ENCODE measurements around the gene BIN1.

Gene BIN1

GRCh38 chr2:127104166-127104660, 2.7 kb downstream of the BIN1 start:
- H3K27me3 ChIP-seq, result no peaks in the 10 kb centered on the region
- peak overlapping the region; percentile 95 to 99 (median 99) for H3K4me2 ChIP-seq
- H4K20me1 ChIP-seq, result peaks cover 10 to 77% (median 60%) of the 10 kb centered on the region in 11 experiments; a peak in 20 of 22 replicates
- H3K36me3 ChIP-seq, result peaks cover 0 to 33% (median 7%) of the 10 kb centered on the region in 11 experiments; a peak in 11 of 22 replicates
- H3K27ac ChIP-seq, result peak overlapping the region in 6 of 11 experiments; percentile 83 to 94 (median 93); a peak in 7 of 22 replicates
- no peaks in the 10 kb centered on the region for H3K9me3 ChIP-seq (replicated peaks in 1 of 11)
- H3K9ac ChIP-seq, result peak overlapping the region in 6 of 11 experiments; percentile 85 to 96 (median 91); a peak in 8 of 22 replicates
- no peak for TF ChIP-seq Cebpa-rat (IDR thresholded peaks at IDR 0.05)
- H3K4me1 ChIP-seq, result peaks cover 69 to 87% (median 83%) of the 10 kb centered on the region in 10 experiments
- H3K4me3 ChIP-seq, result peak overlapping the region in 7 of 10 experiments; percentile 80 to 99 (median 90); a peak in 8 of 20 replicates

GRCh38 chr2:127103243-127104165, 3.5 kb downstream of the BIN1 start:
- H3K9me3 ChIP-seq (replicated peaks in 1 of 11), result no peaks in the 10 kb centered on the region
- H3K27ac ChIP-seq, result peak overlapping the region in 4 of 11 experiments; percentile 83 to 94 (median 93); a peak in 6 of 22 replicates
- H3K36me3 ChIP-seq, result peaks cover 0 to 33% (median 7%) of the 10 kb centered on the region in 11 experiments; a peak in 11 of 22 replicates
- peaks cover 10 to 84% (median 67%) of the 10 kb centered on the region in 11 experiments; a peak in 20 of 22 replicates for H4K20me1 ChIP-seq
- no peaks in the 10 kb centered on the region for H3K27me3 ChIP-seq
- H3K4me3 ChIP-seq, result peak overlapping the region in 2 of 10 experiments; percentile 90 to 99; a peak in 2 of 20 replicates
- peak overlapping the region in 4 of 11 experiments; percentile 89 to 96 (median 94); a peak in 5 of 22 replicates for H3K9ac ChIP-seq
- H3K4me1 ChIP-seq, result peaks cover 70 to 87% (median 84%) of the 10 kb centered on the region in 10 experiments
- no peak for TF ChIP-seq Cebpa-rat (IDR thresholded peaks at IDR 0.05)
- H3K4me2 ChIP-seq, result peak overlapping the region; percentile 12 to 99 (median 98); a peak in 20 of 22 replicates

GRCh38 chr2:127102521-127103242, 4.3 kb downstream of the BIN1 start:
- peak overlapping the region in 2 of 11 experiments; percentile 9 to 92; a peak in 1 of 22 replicates for H3K27ac ChIP-seq

GRCh38 chr2:127101756-127102477, 5.0 kb downstream of the BIN1 start:
- Histone ChIP-seq H3K27ac (peak overlapping the region in 2 of 11 experiments; percentile 9 to 31; a peak in 3 of 22 replicates), H3K4me1 (peaks cover 74 to 92% (median 89%) of the 10 kb centered on the region in 10 experiments), H3K4me2 (peak overlapping the region; percentile 12 to 99 (median 98); a peak in 20 of 22 replicates)

More at GRCh38 chr2:127102521-127103242, 4.3 kb downstream of the BIN1 start:
- Histone ChIP-seq H3K27me3 (no peaks in the 10 kb centered on the region), H3K4me2 (peak overlapping the region; percentile 12 to 99 (median 98); a peak in 19 of 22 replicates), H4K20me1 (peaks cover 10 to 92% (median 75%) of the 10 kb centered on the region in 11 experiments; a peak in 21 of 22 replicates), H3K9me3 (replicated peaks in 1 of 11) (no peaks in the 10 kb centered on the region), H3K4me3 (no peak overlapping the region), H3K9ac (peak overlapping the region in 2 of 11 experiments; percentile 30 to 45; a peak in 1 of 22 replicates), H3K36me3 (peaks cover 0 to 33% (median 7%) of the 10 kb centered on the region in 11 experiments; a peak in 11 of 22 replicates), H3K4me1 (peaks cover 70 to 87% (median 84%) of the 10 kb centered on the region in 10 experiments)
- no peak for TF ChIP-seq Cebpa-rat (IDR thresholded peaks at IDR 0.05)

GRCh38 chr2:127101048-127101611, 5.8 kb downstream of the BIN1 start:
- Histone ChIP-seq H3K36me3 (peaks cover 0 to 33% (median 7%) of the 10 kb centered on the region in 11 experiments; a peak in 11 of 22 replicates), H3K9ac (peak overlapping the region in 3 of 11 experiments; percentile 30 to 45 (median 34); a peak in 5 of 22 replicates), H4K20me1 (peaks cover 20 to 100% (median 91%) of the 10 kb centered on the region in 11 experiments; a peak in 21 of 22 replicates), H3K27ac (peak overlapping the region in 2 of 11 experiments; percentile 28 to 38; a peak in 1 of 22 replicates), H3K9me3 (replicated peaks in 1 of 11) (no peaks in the 10 kb centered on the region), H3K27me3 (no peaks in the 10 kb centered on the region), H3K4me1 (peaks cover 82 to 100% (median 97%) of the 10 kb centered on the region in 10 experiments), H3K4me3 (no peak overlapping the region), H3K4me2 (peak overlapping the region in 10 of 11 experiments; percentile 9 to 99 (median 98); a peak in 17 of 22 replicates)
- no peak for TF ChIP-seq Cebpa-rat (IDR thresholded peaks at IDR 0.05)

More at GRCh38 chr2:127101756-127102477, 5.0 kb downstream of the BIN1 start:
- H3K27me3 ChIP-seq, result no peaks in the 10 kb centered on the region
- no peak overlapping the region; a peak in 1 of 20 replicates for H3K4me3 ChIP-seq
- no peaks in the 10 kb centered on the region for H3K9me3 ChIP-seq (replicated peaks in 1 of 11)
- peak overlapping the region in 3 of 11 experiments; percentile 7 to 45 (median 30); a peak in 2 of 22 replicates for H3K9ac ChIP-seq
- H4K20me1 ChIP-seq, result peaks cover 18 to 99% (median 83%) of the 10 kb centered on the region in 11 experiments; a peak in 21 of 22 replicates
- H3K36me3 ChIP-seq, result peaks cover 0 to 33% (median 7%) of the 10 kb centered on the region in 11 experiments; a peak in 11 of 22 replicates
- TF ChIP-seq Cebpa-rat (IDR thresholded peaks at IDR 0.05), result no peak

GRCh38 chr2:127100251-127101047, 6.5 kb downstream of the BIN1 start:
- H3K9me3 ChIP-seq (replicated peaks in 1 of 11), result no peaks in the 10 kb centered on the region
- H3K27ac ChIP-seq, result peak overlapping the region in 5 of 11 experiments; percentile 24 to 38 (median 28); a peak in 4 of 22 replicates
- H3K27me3 ChIP-seq, result no peaks in the 10 kb centered on the region
- H3K9ac ChIP-seq, result peak overlapping the region in 2 of 11 experiments; percentile 18 to 48; a peak in 4 of 22 replicates
- H3K4me1 ChIP-seq, result peaks cover 85 to 100% (median 100%) of the 10 kb centered on the region in 10 experiments
- H3K4me3 ChIP-seq, result no peak overlapping the region
- no peak for TF ChIP-seq Cebpa-rat (IDR thresholded peaks at IDR 0.05)
- peaks cover 0 to 33% (median 7%) of the 10 kb centered on the region in 11 experiments; a peak in 11 of 22 replicates for H3K36me3 ChIP-seq
- H3K4me2 ChIP-seq, result peak overlapping the region; percentile 9 to 99 (median 98); a peak in 21 of 22 replicates
- H4K20me1 ChIP-seq, result peaks cover 20 to 100% (median 97%) of the 10 kb centered on the region in 11 experiments; a peak in 21 of 22 replicates

Data from BLaER1 treated with 17β-estradiol and CSF1 and Interleukin-3, amounts not matched to agents 10 nM and 100 nM (cell line).